Astrocyte (in vitro differentiated cells and primary cell): Measurements from ENCODE around the gene SPEM3. TPM values are rescaled to one million over a fixed set of nuclear protein-coding genes. Genes with fewer than 3 reads are reported as not detected.

Experiments
- DNase-seq: peaks from one replicate; pipeline ENCODE4 v3.0.0-alpha.2; 2010; ENCODE audit warnings: low read depth
- FAIRE-seq: peaks from 2 replicates; lab custom pipeline; 2011; peaks lifted over from hg19 to GRCh38; lab: Jason Lieb, UNC
- H2AFZ ChIP-seq: 2 replicates; pipeline ENCODE4 v1.6.0; 2012; ENCODE audit warnings: low read depth, low read length, inconsistent platforms
- H3K27ac ChIP-seq: 2 replicates; pipeline ENCODE4 v1.5.1; 2011; ENCODE audit warnings: low read depth, low read length, inconsistent platforms
- H3K27me3 ChIP-seq: 2 replicates; pipeline ENCODE4 v1.6.0; 2011; ENCODE audit warnings: low read length, inconsistent platforms; ENCODE audit not compliant: insufficient read depth
- H3K36me3 ChIP-seq: 2 replicates; pipeline ENCODE4 v1.5.1; 2011; ENCODE audit warnings: low read length, inconsistent platforms; ENCODE audit not compliant: insufficient read depth
- H3K4me1 ChIP-seq: 2 replicates; pipeline ENCODE4 v1.5.1; 2011; ENCODE audit warnings: low read length, inconsistent platforms; ENCODE audit not compliant: insufficient read depth
- H3K4me2 ChIP-seq: 2 replicates; pipeline ENCODE4 v1.6.0; 2012; ENCODE audit warnings: low read length, inconsistent platforms
- H3K4me3 ChIP-seq: 2 replicates; pipeline ENCODE4 v1.5.1; 2011; ENCODE audit warnings: low read depth, mild to moderate bottlenecking, low read length, inconsistent platforms; ENCODE audit not compliant: insufficient read depth
- H3K79me2 ChIP-seq: 2 replicates; pipeline ENCODE4 v1.6.0; 2012; ENCODE audit warnings: mild to moderate bottlenecking, low read length, inconsistent platforms; ENCODE audit not compliant: insufficient read depth
- H3K9ac ChIP-seq: 2 replicates; pipeline ENCODE4 v1.6.0; 2012; ENCODE audit warnings: mild to moderate bottlenecking, low read length, inconsistent platforms
- H3K9me3 ChIP-seq: 2 replicates; pipeline ENCODE4 v1.5.1; 2012; ENCODE audit warnings: low read depth, mild to moderate bottlenecking, low read length, inconsistent platforms; ENCODE audit not compliant: insufficient read depth
- H4K20me1 ChIP-seq: 2 replicates; pipeline ENCODE4 v1.6.0; 2012; ENCODE audit warnings: low read length, inconsistent platforms; ENCODE audit not compliant: insufficient read depth
- H3K27ac Mint-ChIP-seq: one replicate; pipeline ENCODE4 v1.8.0; 2021; ENCODE audit warnings: mild to moderate bottlenecking, mixed read lengths; ENCODE audit not compliant: unreplicated experiment
- H3K27me3 Mint-ChIP-seq: one replicate; pipeline ENCODE4 v1.8.0; 2021; ENCODE audit warnings: low read depth, mixed read lengths; ENCODE audit not compliant: unreplicated experiment
- H3K36me3 Mint-ChIP-seq: one replicate; pipeline ENCODE4 v1.8.0; 2021; ENCODE audit warnings: low read depth, mixed read lengths; ENCODE audit not compliant: unreplicated experiment
- H3K4me1 Mint-ChIP-seq: one replicate; pipeline ENCODE4 v1.8.0; 2021; ENCODE audit warnings: low read depth, mixed read lengths; ENCODE audit not compliant: unreplicated experiment
- H3K4me3 Mint-ChIP-seq: one replicate; pipeline ENCODE4 v1.8.0; 2021; ENCODE audit warnings: mild to moderate bottlenecking, moderate library complexity, mixed read lengths; ENCODE audit not compliant: unreplicated experiment
- H3K9me3 Mint-ChIP-seq: one replicate; pipeline ENCODE4 v1.8.0; 2021; ENCODE audit warnings: mild to moderate bottlenecking, mixed read lengths; ENCODE audit not compliant: unreplicated experiment
- EZH2 ChIP-seq: IDR thresholded peaks from 2 replicates; pipeline ENCODE4 v1.6.1; 2012; ENCODE audit warnings: mild to moderate bottlenecking, low read length, inconsistent platforms; ENCODE audit not compliant: insufficient read depth
- total RNA-seq: library from RNA; stranded (reverse); gene quantifications from 2 replicates; pipeline ENCODE4 v1.2.1, GENCODE V29; 2021
- TF ChIP-seq, protein P1 (sequence below): IDR thresholded peaks from 2 replicates; pipeline ENCODE4 v1.5.1; 2011; ENCODE audit warnings: low read depth, mild to moderate bottlenecking, inconsistent platforms, low read length, moderate library complexity; ENCODE audit not compliant: insufficient read depth

Gene SPEM3
- total RNA-seq, 1 donor from 2014 or later, result not detected

DNA sequence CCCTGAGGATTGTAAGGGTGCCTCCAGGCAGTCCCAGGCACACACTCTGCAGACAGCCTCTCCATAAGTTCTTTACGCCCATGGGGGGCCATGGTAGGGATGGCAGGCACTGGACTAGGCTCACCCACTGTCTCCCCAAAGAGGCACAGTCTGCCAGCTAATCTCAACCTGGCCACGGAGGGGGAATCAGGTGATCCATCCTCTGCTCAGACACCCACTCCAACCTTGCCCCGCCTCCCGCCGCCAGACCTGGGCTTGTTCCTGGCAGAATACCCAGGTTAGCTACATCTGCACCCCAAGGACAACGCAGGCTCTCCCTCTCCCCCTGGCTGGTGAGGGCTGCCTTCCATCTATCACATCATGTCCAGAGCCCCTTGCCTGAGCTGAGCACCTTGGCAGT, 19.8 kb upstream of the SPEM3 start:
- no peak overlapping the region for H3K27ac Mint-ChIP-seq
- peaks cover 11% of the 10 kb centered on the region for H3K4me1 Mint-ChIP-seq
- TF ChIP-seq EZH2, result no peak
- TF ChIP-seq, protein P1, sequence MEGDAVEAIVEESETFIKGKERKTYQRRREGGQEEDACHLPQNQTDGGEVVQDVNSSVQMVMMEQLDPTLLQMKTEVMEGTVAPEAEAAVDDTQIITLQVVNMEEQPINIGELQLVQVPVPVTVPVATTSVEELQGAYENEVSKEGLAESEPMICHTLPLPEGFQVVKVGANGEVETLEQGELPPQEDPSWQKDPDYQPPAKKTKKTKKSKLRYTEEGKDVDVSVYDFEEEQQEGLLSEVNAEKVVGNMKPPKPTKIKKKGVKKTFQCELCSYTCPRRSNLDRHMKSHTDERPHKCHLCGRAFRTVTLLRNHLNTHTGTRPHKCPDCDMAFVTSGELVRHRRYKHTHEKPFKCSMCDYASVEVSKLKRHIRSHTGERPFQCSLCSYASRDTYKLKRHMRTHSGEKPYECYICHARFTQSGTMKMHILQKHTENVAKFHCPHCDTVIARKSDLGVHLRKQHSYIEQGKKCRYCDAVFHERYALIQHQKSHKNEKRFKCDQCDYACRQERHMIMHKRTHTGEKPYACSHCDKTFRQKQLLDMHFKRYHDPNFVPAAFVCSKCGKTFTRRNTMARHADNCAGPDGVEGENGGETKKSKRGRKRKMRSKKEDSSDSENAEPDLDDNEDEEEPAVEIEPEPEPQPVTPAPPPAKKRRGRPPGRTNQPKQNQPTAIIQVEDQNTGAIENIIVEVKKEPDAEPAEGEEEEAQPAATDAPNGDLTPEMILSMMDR, result no peak
- H4K20me1 ChIP-seq, result peaks cover 20% of the 10 kb centered on the region
- no peaks in the 10 kb centered on the region for H3K27me3 Mint-ChIP-seq
- H3K79me2 ChIP-seq, result peaks cover 16% of the 10 kb centered on the region
- no peak overlapping the region for H3K4me3 ChIP-seq
- no peaks in the 10 kb centered on the region for H3K9me3 Mint-ChIP-seq
- H3K27ac ChIP-seq, result no peak overlapping the region
- H3K4me3 Mint-ChIP-seq, result no peak overlapping the region
- H3K36me3 ChIP-seq, result peaks cover 3% of the 10 kb centered on the region
- no peaks in the 10 kb centered on the region for H3K27me3 ChIP-seq
- H3K9ac ChIP-seq, result no peak overlapping the region
- H3K36me3 Mint-ChIP-seq, result peaks cover 28% of the 10 kb centered on the region
- no peaks in the 10 kb centered on the region for H3K9me3 ChIP-seq
- FAIRE-seq (no peak), DNase-seq (no peak)
- no peak overlapping the region for H2AFZ ChIP-seq
- H3K4me1 ChIP-seq, result peaks cover 14% of the 10 kb centered on the region
- H3K4me2 ChIP-seq, result no peak overlapping the region

DNA sequence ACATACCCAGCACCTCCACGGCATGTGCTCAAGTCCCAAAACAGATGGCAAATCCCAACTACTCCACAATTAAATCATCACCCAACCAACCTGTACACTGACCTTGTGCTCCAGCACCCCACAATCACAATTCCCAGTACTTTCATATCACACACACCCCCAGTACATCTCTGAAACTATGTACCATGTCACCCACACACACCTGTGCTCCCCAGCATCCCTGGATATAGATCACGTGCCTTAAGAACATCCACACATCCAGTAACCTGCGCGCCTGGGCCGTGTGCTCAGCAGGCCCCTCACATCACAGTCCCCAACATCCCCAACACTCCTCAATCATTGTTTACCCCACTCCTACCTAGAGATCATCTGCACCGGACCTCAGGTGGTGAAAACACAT, 18.9 kb upstream of the SPEM3 start:
- DNase-seq (no peak), FAIRE-seq (no peak)
- Histone ChIP-seq H3K4me1 (peaks cover 14% of the 10 kb centered on the region), H2AFZ (no peak overlapping the region), H4K20me1 (peaks cover 20% of the 10 kb centered on the region), H3K27ac (no peak overlapping the region), H3K27me3 (no peaks in the 10 kb centered on the region), H3K9ac (no peak overlapping the region), H3K9me3 (no peaks in the 10 kb centered on the region), H3K79me2 (peaks cover 16% of the 10 kb centered on the region), H3K36me3 (peaks cover 3% of the 10 kb centered on the region), H3K4me2 (no peak overlapping the region), H3K4me3 (no peak overlapping the region)
- Mint-ChIP-seq H3K9me3 (no peaks in the 10 kb centered on the region), H3K4me3 (peak overlapping the region; percentile 36), H3K36me3 (peaks cover 28% of the 10 kb centered on the region), H3K27ac (no peak overlapping the region), H3K4me1 (peaks cover 11% of the 10 kb centered on the region), H3K27me3 (no peaks in the 10 kb centered on the region)
- TF ChIP-seq, protein P1, result no peak
- TF ChIP-seq EZH2, result no peak

DNA sequence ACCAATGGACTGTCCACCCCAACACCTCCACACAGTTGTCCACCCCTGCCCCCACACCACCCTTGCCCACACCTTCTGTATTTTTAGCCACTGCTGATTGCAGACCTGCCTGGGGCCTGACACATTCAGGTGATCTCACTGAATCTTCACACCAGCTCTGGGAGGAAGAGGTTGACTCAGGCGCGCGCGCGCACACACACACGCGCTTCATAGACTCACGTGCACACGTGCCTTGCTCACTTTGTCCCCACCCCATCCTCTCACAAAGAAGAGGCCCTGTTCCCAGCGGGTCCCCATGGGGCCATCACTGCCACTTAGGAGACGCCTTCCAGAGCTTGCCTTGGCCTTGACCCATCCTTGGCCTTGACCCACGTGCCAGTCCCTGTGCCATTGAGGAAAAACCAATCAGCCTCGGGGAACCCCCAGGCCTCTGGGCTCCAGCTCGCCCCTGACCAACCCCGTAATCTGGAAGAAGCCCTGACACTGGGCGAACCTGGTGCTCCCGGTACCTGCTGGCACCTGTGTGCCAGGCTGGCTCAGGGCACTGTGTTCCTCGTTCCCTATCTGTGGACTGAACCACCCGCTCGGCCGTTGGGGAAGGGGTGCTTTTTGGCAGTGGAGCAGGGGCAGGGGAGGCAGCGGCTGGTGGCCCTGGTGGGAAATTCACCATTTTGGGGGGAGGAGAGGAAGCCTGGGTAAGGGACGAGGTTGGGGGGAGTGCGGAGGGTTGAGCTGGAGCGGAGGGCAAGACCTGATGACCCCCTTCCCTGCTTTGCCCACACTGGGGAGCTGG, 17.8 kb upstream of the SPEM3 start:
- H3K9ac ChIP-seq, result no peak overlapping the region
- DNase-seq (no peak), FAIRE-seq (no peak)
- no peak overlapping the region for H2AFZ ChIP-seq
- H4K20me1 ChIP-seq, result peaks cover 17% of the 10 kb centered on the region
- no peak for TF ChIP-seq EZH2
- TF ChIP-seq, protein P1, result no peak
- H3K79me2 ChIP-seq, result peaks cover 8% of the 10 kb centered on the region
- no peaks in the 10 kb centered on the region for H3K9me3 Mint-ChIP-seq
- no peak overlapping the region for H3K27ac ChIP-seq
- H3K4me1 Mint-ChIP-seq, result peaks cover 10% of the 10 kb centered on the region
- H3K9me3 ChIP-seq, result no peaks in the 10 kb centered on the region
- peaks cover 3% of the 10 kb centered on the region for H3K36me3 ChIP-seq
- no peaks in the 10 kb centered on the region for H3K27me3 ChIP-seq
- H3K27ac Mint-ChIP-seq, result peak overlapping the region; percentile 55
- peaks cover 14% of the 10 kb centered on the region for H3K4me1 ChIP-seq
- no peak overlapping the region for H3K4me2 ChIP-seq
- H3K4me3 Mint-ChIP-seq, result no peak overlapping the region
- H3K27me3 Mint-ChIP-seq, result no peaks in the 10 kb centered on the region
- peaks cover 35% of the 10 kb centered on the region for H3K36me3 Mint-ChIP-seq
- no peak overlapping the region for H3K4me3 ChIP-seq
